PFSK-1 (cell line): Measurements from ENCODE around the gene SUPT16H.

Source experiments
- FOXP2 ChIP-seq: optimal IDR thresholded peaks from 2 replicates; pipeline ENCODE3; 2011; ENCODE audit warnings: borderline replicate concordance, control low read depth, inconsistent platforms; ENCODE audit not compliant: insufficient read depth; ENCODE audit errors: extremely low read length, extremely low read depth
- TAF1 ChIP-seq: IDR thresholded peaks from 2 replicates; pipeline ENCODE4 v1.6.1; 2012; ENCODE audit warnings: low read length, control low read depth, borderline replicate concordance; ENCODE audit not compliant: insufficient read depth

DNA sequence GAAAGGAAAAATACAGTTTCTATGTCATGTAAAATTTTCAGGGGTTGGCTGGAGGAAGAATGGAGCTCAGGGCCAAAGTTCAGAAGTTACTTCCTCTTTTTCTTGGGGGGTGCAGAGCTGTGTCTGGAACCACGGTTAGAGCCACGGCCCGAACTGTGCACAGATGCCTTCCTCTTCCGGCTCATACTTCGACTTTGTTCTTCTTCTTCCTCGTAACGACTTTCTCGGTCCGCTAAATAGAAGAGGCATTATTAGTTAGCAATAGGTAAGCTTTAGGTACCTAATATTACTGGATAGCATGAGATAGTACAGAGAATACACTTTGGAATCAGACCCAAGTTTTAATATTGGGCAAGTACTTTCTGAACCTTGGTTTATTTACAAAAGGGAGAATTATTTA, 31.2 kb downstream of the SUPT16H start:
- TF ChIP-seq FOXP2: no peak
- TF ChIP-seq TAF1: no peak
